Endothelial cell of umbilical vein (primary cell): ENCODE data around the gene PRKAB1.

Experiments used
- CTCF ChIP-seq, 2 donors: IDR thresholded peaks; 1 replicate in 1 of 2; 2 replicates in 1 of 2; pipeline ENCODE4 v1.5.1; 2011; ENCODE audit warnings: low read length in 2 of 2, mild to moderate bottlenecking in 2 of 2, moderate library complexity in 2 of 2, control low read depth in 1 of 2, inconsistent platforms in 1 of 2, low read depth in 1 of 2; ENCODE audit not compliant: insufficient read depth in 1 of 2; ENCODE audit errors: extremely low read depth in 1 of 2
- JUN ChIP-seq: IDR thresholded peaks from 2 replicates; pipeline ENCODE4 v1.6.1; 2011; ENCODE audit warnings: borderline replicate concordance, low read depth; ENCODE audit not compliant: insufficient read length, insufficient read depth
- POLR2A ChIP-seq: IDR thresholded peaks from 2 replicates; pipeline ENCODE4 v1.6.1; 2012; ENCODE audit warnings: low read depth, mild to moderate bottlenecking, control low read depth, low read length
- POLR2AphosphoS5 ChIP-seq: IDR thresholded peaks from 2 replicates; pipeline ENCODE4 v1.6.1; 2012; ENCODE audit warnings: low read depth, mild to moderate bottlenecking, control low read depth, low read length, moderate library complexity; ENCODE audit not compliant: insufficient read depth

DNA sequence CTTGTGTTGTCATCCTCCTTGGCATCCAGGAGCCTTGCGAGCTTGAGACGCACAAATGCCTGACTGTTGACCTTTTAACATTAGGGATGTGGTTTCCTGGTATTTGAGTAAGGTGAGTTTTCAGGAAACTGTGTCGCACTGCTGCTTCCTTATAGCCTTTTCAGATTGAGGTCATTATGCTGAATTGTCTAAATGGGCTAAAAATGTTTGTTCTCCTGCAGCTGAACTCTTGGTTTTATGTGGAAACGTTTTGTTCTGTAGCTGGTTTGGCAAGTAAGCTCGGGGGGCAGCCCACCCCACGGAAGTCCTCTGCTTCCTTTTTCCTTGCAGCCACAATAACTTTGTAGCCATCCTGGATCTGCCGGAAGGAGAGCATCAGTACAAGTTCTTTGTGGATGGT, 5.7 kb downstream of the PRKAB1 start:
- no peak for TF ChIP-seq CTCF (IDR thresholded peaks at IDR 0.05; ENCODE audit: extremely low read depth in 1 of 2, insufficient read depth in 1 of 2, low read depth in 1 of 2, low read length in 2 of 2)
- peak; percentile 75 for TF ChIP-seq POLR2A
- TF ChIP-seq JUN = peak; percentile 71
- TF ChIP-seq POLR2AphosphoS5 = peak; percentile 91
